GM12878 (cell line): ENCODE data around the gene PIWIL4. TPM values are rescaled to one million over a fixed set of nuclear protein-coding genes. Genes with fewer than 3 reads are reported as not detected.

Experiments used
- ATAC-seq: fragments of 200-7000 bp; cut with Tn5 transposase; 3 replicates; pipeline ENCODE4 v1.9.1; 2020; ENCODE audit warnings: mild to moderate bottlenecking, moderate library complexity
- BruUV-seq: library from RNA; stranded (reverse); fragments of 400-500 nt; replicated peaks from 2 replicates; lab custom pipeline; 2021; lab: Mats Ljungman, UMichigan
- CTCF ChIA-PET: fragments of 300-600 bp; sonication (Branson Sonifier 250); formaldehyde crosslinking; extraction: SDS; loops from one replicate; lab custom pipeline; 2021; ENCODE audit warnings: inconsistent platforms; lab: Yijun Ruan, JAX
- POLR2A ChIA-PET: fragments of 350-600 bp; formaldehyde crosslinking; extraction: SDS; loops from one replicate; lab custom pipeline; 2021; ENCODE audit warnings: inconsistent platforms; lab: Charles Lee
- RAD21 ChIA-PET: fragments of 300-600 bp; sonication (Branson Sonifier 250); formaldehyde crosslinking; loops from one replicate; lab custom pipeline; 2023; ENCODE audit warnings: antibody characterized with exemption; ENCODE audit not compliant: unreplicated experiment; lab: Charles Lee
- SMC1A ChIA-PET: fragments of 300-600 bp; sonication (Branson Sonifier 250); formaldehyde crosslinking; loops from one replicate; lab custom pipeline; 2023; ENCODE audit not compliant: unreplicated experiment, uncharacterized antibody; lab: Charles Lee
- DNase-seq: peaks from one replicate; pipeline ENCODE4 v3.0.0-alpha.2; 2011; ENCODE audit warnings: low read depth, low spot score
- FAIRE-seq: peaks from 3 replicates; lab custom pipeline; 2011; peaks lifted over from hg19 to GRCh38; lab: Jason Lieb, UNC
- H2AFZ ChIP-seq: 2 replicates; pipeline ENCODE4 v1.6.0; 2011; ENCODE audit warnings: low read depth, low read length, control low read depth; ENCODE audit not compliant: control insufficient read depth
- H3K27ac ChIP-seq: 2 replicates; pipeline ENCODE4 v1.5.1; 2011; ENCODE audit warnings: control low read depth; ENCODE audit not compliant: control insufficient read depth, insufficient read depth
- H3K27me3 ChIP-seq, 2 experiments: replicated peaks in 1 of 2; 2 replicates each; pipeline versions ENCODE4 v1.6.0 to v1.6.1; 2011; ENCODE audit warnings: low read length in 1 of 2; ENCODE audit not compliant: control insufficient read depth in 2 of 2, insufficient read depth in 2 of 2
- H3K36me3 ChIP-seq, 2 experiments: 2 replicates each; pipeline ENCODE4 v1.5.1; 2011; ENCODE audit warnings: low read length in 1 of 2; ENCODE audit not compliant: control insufficient read depth in 2 of 2, insufficient read depth in 2 of 2
- H3K4me1 ChIP-seq: 2 replicates; pipeline ENCODE4 v1.6.1; 2011; ENCODE audit warnings: mild to moderate bottlenecking, low read length, moderate library complexity, mixed read lengths; ENCODE audit not compliant: control insufficient read depth, insufficient read depth
- H3K4me2 ChIP-seq: 2 replicates; pipeline ENCODE4 v1.6.0; 2011; ENCODE audit warnings: control low read depth; ENCODE audit not compliant: control insufficient read depth, insufficient read depth
- H3K4me3 ChIP-seq: fragments of 200-600 bp; sonication (generic); 2 replicates; pipeline ENCODE4 v1.5.1; 2016
- H3K79me2 ChIP-seq: 2 replicates; pipeline ENCODE4 v1.6.0; 2011; ENCODE audit warnings: low read length; ENCODE audit not compliant: control insufficient read depth, insufficient read depth
- H3K9ac ChIP-seq: 2 replicates; pipeline ENCODE4 v1.8.0; 2011; ENCODE audit warnings: low read length, control low read depth, mixed read lengths; ENCODE audit not compliant: control insufficient read depth, insufficient read depth
- H3K9me3 ChIP-seq: replicated peaks from 3 replicates; pipeline ENCODE4 v1.5.1; 2011; ENCODE audit warnings: mild to moderate bottlenecking, low read length; ENCODE audit not compliant: control insufficient read depth, insufficient read depth
- H4K20me1 ChIP-seq: 2 replicates; pipeline ENCODE4 v1.6.0; 2011; ENCODE audit not compliant: control insufficient read depth, insufficient read depth
- CBX3 ChIP-seq: fragments of 200-600 bp; sonication (generic); IDR thresholded peaks from 2 replicates; pipeline ENCODE4 v1.6.1; 2016; ENCODE audit warnings: low read depth, borderline replicate concordance
- CHD4 ChIP-seq: fragments of 200-600 bp; sonication (generic); IDR thresholded peaks from 2 replicates; pipeline ENCODE4 v1.6.1; 2016; ENCODE audit warnings: mild to moderate bottlenecking
- EED ChIP-seq: sonication (generic); IDR thresholded peaks from 2 replicates; pipeline ENCODE4 v1.6.1; 2016; ENCODE audit warnings: antibody characterized with exemption, low read depth
- EGR1 ChIP-seq, 2 experiments: IDR thresholded peaks; 1 replicate in 1 of 2; 2 replicates in 1 of 2; pipeline ENCODE4 v1.6.1; 2011 to 2012; ENCODE audit warnings: low read depth in 2 of 2, low read length in 2 of 2, borderline replicate concordance in 1 of 2, mild to moderate bottlenecking in 1 of 2, moderate library complexity in 1 of 2
- ETV6 ChIP-seq, 2 experiments: fragments of 450-650 bp in 1 of 2; IDR thresholded peaks in 1 of 2; conservative IDR thresholded peaks in 1 of 2; 2 replicates each; pipeline ENCODE4 v1.6.1; 2014; ENCODE audit warnings: antibody characterized with exemption in 1 of 2, borderline replicate concordance in 1 of 2, low read depth in 1 of 2, mild to moderate bottlenecking in 1 of 2, moderate library complexity in 1 of 2
- HDAC2 ChIP-seq: fragments of 200-600 bp; sonication (generic); IDR thresholded peaks from 2 replicates; pipeline ENCODE4 v1.6.1; 2017
- JUNB ChIP-seq: IDR thresholded peaks from 2 replicates; pipeline ENCODE4 v1.6.1; 2016; ENCODE audit warnings: antibody characterized with exemption, mild to moderate bottlenecking
- NFIC ChIP-seq: IDR thresholded peaks from 2 replicates; pipeline ENCODE4 v1.6.1; 2012; ENCODE audit warnings: low read depth, mild to moderate bottlenecking, inconsistent platforms, low read length, moderate library complexity
- TARDBP ChIP-seq: IDR thresholded peaks from 2 replicates; pipeline ENCODE4 v1.6.1; 2016; ENCODE audit warnings: borderline replicate concordance
- TBL1XR1 ChIP-seq: IDR thresholded peaks from 2 replicates; pipeline ENCODE4 v1.6.1; 2012; ENCODE audit warnings: low read depth, low read length, improper control_type of control experiment
- ZNF24 ChIP-seq: fragments of 450-650 bp; IDR thresholded peaks from 2 replicates; pipeline ENCODE4 v1.6.1; 2017; ENCODE audit warnings: antibody characterized with exemption, mild to moderate bottlenecking
- WGBS: methylation state at CpG from one replicate; pipeline ENCODE4 v1.1.6; 2016; ENCODE audit warnings: low lambda C conversion rate; ENCODE audit not compliant: insufficient replicate concordance, insufficient coverage; ENCODE audit errors: missing lambda C conversion rate; 5-methylcytosine and 5-hydroxymethylcytosine counted together
- in situ Hi-C: fragments of 300-500 bp; cut with MboI; formaldehyde crosslinking; loops from 9 replicates; pipeline ENCODE4 v1.14.3; 2018; ENCODE audit warnings: mixed read lengths
- intact Hi-C: fragments of 100-400 bp; cut with micrococcal nuclease; formaldehyde crosslinking; loops from one replicate; pipeline ENCODE4 v1.14.2; 2022; ENCODE audit not compliant: unreplicated experiment
- polyA plus RNA-seq, 11 experiments: library from polyadenylated mRNA; depleted of rRNA in 4 of 11; unstranded in 6 of 11; stranded (reverse) in 5 of 11; fragments of >200 nt; fragmentation: Nextera tagmentation in 4 of 11; fragmentation: Illumina TruSeq in 1 of 11; extraction: Ambion mirVana in 4 of 11; extraction: Trizol in 1 of 11; gene quantifications; 1 replicate in 1 of 11; 2 replicates in 10 of 11; pipeline versions ENCODE4 v1.2.1 to v1.2.3, GENCODE V29; 2011 to 2016; ENCODE audit warnings: inconsistent platforms in 2 of 11, missing spikeins in 2 of 11, low read depth in 1 of 11
- total RNA-seq, 4 experiments: library from RNA; depleted of rRNA in 3 of 4; stranded (reverse); fragments of >200 nt in 3 of 4; fragmentation: Illumina TruSeq in 1 of 4; extraction: Trizol in 1 of 4; gene quantifications; 2 replicates each; pipeline versions ENCODE4 v1.2.1 to v1.2.3, GENCODE V29; 2013 to 2021
- TF ChIP-seq, protein P1 (sequence below): fragments of 450-650 bp; formaldehyde crosslinking; IDR thresholded peaks from 2 replicates; pipeline ENCODE4 v1.4.0; 2020; ENCODE audit warnings: mild to moderate bottlenecking, moderate library complexity

The PIWIL4 gene
- total and polyA plus RNA-seq, 10 of the 15 experiments (the other 5 are each of a cell fraction or from before 2014, with no cell fraction given), result 0.23 to 13.3 (median 0.47) TPM

DNA sequence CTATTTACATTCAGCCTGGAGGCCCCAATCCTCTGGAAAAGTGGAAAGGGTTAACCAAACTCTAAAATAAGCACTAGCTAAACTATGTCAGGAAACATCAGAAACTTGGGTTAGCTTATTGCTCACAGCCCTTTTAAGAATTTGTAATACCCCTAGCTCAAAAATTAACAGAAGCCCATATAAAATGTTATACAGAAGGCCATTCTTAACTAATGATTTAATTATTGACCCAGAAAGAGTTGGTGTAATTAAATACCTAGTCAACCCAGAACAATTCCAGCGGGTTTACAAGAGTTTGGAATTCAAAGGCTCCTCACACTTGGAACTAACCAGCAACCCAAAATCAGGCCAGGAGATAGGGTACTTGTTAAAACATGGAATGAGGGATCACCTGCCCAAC is 88.8 kb downstream of the PIWIL4 start:
- intact Hi-C loops, result no loop called here
- Histone ChIP-seq H3K9ac (no peak overlapping the region), H3K36me3 (no peaks in the 10 kb centered on the region), H3K9me3 (no peaks in the 10 kb centered on the region), H3K4me2 (no peak overlapping the region), H3K27me3 (peaks cover 0 to 2% of the 10 kb centered on the region in 2 experiments; a peak in 2 of 4 replicates), H3K4me3 (no peak overlapping the region), H4K20me1 (no peaks in the 10 kb centered on the region), H3K79me2 (no peaks in the 10 kb centered on the region), H3K27ac (no peak overlapping the region), H2AFZ (no peak overlapping the region), H3K4me1 (no peaks in the 10 kb centered on the region)
- ChIA-PET RAD21 (no interaction called here), CTCF (interaction anchor here (1.5 kb wide), 1 partner anchor 10 kb away, joined by 6 read pairs; no protein-coding TSS in a partner anchor), SMC1A (no interaction called here), POLR2A (no interaction called here)
- no peak for ATAC-seq
- WGBS, result 0% methylated on average over 1 of the region's 1 CpG
- DNase-seq, result no peak
- no peak for FAIRE-seq
- no TSS peak for BruUV-seq
- TF ChIP-seq ZNF24, result no peak
- no peak for TF ChIP-seq TBL1XR1
- TF ChIP-seq HDAC2, result no peak
- no peak for TF ChIP-seq JUNB
- TF ChIP-seq, protein P1, sequence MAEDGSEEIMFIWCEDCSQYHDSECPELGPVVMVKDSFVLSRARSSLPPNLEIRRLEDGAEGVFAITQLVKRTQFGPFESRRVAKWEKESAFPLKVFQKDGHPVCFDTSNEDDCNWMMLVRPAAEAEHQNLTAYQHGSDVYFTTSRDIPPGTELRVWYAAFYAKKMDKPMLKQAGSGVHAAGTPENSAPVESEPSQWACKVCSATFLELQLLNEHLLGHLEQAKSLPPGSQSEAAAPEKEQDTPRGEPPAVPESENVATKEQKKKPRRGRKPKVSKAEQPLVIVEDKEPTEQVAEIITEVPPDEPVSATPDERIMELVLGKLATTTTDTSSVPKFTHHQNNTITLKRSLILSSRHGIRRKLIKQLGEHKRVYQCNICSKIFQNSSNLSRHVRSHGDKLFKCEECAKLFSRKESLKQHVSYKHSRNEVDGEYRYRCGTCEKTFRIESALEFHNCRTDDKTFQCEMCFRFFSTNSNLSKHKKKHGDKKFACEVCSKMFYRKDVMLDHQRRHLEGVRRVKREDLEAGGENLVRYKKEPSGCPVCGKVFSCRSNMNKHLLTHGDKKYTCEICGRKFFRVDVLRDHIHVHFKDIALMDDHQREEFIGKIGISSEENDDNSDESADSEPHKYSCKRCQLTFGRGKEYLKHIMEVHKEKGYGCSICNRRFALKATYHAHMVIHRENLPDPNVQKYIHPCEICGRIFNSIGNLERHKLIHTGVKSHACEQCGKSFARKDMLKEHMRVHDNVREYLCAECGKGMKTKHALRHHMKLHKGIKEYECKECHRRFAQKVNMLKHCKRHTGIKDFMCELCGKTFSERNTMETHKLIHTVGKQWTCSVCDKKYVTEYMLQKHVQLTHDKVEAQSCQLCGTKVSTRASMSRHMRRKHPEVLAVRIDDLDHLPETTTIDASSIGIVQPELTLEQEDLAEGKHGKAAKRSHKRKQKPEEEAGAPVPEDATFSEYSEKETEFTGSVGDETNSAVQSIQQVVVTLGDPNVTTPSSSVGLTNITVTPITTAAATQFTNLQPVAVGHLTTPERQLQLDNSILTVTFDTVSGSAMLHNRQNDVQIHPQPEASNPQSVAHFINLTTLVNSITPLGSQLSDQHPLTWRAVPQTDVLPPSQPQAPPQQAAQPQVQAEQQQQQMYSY (CRISPR knock-in tag), result no peak
- no peak for TF ChIP-seq NFIC
- TF ChIP-seq ETV6 (conservative IDR thresholded peaks at IDR 0.05 in 1 of 2, IDR thresholded peaks at IDR 0.05 in 1 of 2; ENCODE audit: borderline replicate concordance in 1 of 2, low read depth in 1 of 2), result no peak
- no peak for TF ChIP-seq EGR1 (IDR thresholded peaks at IDR 0.05; ENCODE audit: borderline replicate concordance in 1 of 2, low read depth in 2 of 2, low read length in 2 of 2)
- no peak for TF ChIP-seq CBX3
- TF ChIP-seq TARDBP, result no peak
- TF ChIP-seq CHD4, result no peak
- no peak for TF ChIP-seq EED
- TF ChIP-seq, all 136 proteins: peak for 0
- in situ Hi-C loops, result no loop called here
